GM12865 (cell line): Measurements from ENCODE around the gene KCNK2.

ENCODE experiments used
- DNase-seq: peaks from one replicate; pipeline ENCODE4 v3.0.0; 2010; ENCODE audit warnings: low read depth
- H3K4me3 ChIP-seq: 2 replicates; pipeline ENCODE4 v1.5.1; 2011; ENCODE audit warnings: mild to moderate bottlenecking, low read depth, low read length, control low read depth
- TF ChIP-seq, protein P1 (sequence below): IDR thresholded peaks from 2 replicates; pipeline ENCODE4 v1.5.1; 2011; ENCODE audit warnings: low read length, control low read depth, low read depth, inconsistent platforms; ENCODE audit not compliant: insufficient read depth; ENCODE audit errors: missing control alignments

KCNK2 gene

DNA sequence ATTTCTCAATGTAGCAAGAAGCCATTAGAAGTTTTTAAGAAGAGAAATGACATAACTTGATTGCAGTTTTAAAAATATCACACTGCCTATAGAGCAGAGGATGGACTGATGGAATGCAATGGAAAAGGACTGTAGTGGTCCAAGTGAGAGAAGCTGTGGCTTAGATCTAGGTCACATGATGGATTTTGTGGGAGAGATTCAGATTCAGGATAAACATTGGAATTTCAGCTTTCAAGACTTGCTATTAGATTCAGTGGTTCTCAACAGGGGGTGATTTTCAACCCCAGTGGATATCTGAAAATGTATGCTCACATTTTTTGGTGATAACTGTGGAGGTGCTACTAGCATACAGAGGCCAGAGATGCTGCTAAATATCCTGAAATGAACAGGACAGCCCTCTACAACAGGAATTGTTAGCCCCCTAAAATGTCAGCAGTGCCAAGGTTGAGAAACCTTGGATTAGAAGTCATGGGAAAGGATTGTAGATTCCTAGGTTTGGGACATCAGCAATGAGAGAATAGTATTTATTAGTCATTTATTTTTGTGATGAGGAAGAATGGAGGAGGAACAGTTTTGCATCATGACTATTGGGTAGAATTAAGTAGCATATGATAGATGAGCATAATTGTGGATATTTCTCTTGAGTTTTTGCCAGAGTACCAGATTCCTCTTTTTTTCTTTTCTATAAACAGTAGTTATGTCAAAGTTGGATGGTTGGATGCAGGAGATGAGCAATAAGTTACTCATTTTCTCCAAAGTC is 30.1 kb upstream of the KCNK2 start:
- DNase-seq = no peak
- TF ChIP-seq, protein P1, sequence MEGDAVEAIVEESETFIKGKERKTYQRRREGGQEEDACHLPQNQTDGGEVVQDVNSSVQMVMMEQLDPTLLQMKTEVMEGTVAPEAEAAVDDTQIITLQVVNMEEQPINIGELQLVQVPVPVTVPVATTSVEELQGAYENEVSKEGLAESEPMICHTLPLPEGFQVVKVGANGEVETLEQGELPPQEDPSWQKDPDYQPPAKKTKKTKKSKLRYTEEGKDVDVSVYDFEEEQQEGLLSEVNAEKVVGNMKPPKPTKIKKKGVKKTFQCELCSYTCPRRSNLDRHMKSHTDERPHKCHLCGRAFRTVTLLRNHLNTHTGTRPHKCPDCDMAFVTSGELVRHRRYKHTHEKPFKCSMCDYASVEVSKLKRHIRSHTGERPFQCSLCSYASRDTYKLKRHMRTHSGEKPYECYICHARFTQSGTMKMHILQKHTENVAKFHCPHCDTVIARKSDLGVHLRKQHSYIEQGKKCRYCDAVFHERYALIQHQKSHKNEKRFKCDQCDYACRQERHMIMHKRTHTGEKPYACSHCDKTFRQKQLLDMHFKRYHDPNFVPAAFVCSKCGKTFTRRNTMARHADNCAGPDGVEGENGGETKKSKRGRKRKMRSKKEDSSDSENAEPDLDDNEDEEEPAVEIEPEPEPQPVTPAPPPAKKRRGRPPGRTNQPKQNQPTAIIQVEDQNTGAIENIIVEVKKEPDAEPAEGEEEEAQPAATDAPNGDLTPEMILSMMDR = no peak
- no peak overlapping the region for H3K4me3 ChIP-seq

DNA sequence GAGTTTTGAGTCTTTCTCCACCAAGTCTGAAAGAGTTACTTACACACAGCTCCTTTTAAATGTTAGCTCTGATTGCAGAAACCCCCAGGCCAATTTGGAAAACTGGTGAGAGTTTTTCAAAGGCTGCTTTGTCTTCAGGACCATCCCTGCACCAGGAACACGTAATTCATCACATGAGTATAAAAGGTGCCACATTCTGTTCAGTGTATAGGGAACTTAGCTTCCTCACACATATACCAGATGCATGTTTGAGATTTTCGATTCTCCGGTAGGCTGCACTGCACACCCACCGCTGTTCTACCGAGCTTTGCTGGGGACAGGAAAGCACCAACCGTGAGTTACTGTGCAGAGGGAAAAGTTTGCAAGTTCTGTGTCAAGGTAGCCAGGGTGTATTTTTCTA is 28.3 kb upstream of the KCNK2 start:
- H3K4me3 ChIP-seq = no peak overlapping the region
- DNase-seq = no peak
- TF ChIP-seq, protein P1 = no peak

GRCh38 chr1:215055281-215055935 is 27.1 kb upstream of the KCNK2 start:
- no peak overlapping the region for H3K4me3 ChIP-seq
- DNase-seq = no peak
- TF ChIP-seq, protein P1 = no peak

GRCh38 chr1:215056584-215056983 is 26.0 kb upstream of the KCNK2 start:
- DNase-seq = no peak
- TF ChIP-seq, protein P1 = no peak
- no peak overlapping the region for H3K4me3 ChIP-seq

DNA sequence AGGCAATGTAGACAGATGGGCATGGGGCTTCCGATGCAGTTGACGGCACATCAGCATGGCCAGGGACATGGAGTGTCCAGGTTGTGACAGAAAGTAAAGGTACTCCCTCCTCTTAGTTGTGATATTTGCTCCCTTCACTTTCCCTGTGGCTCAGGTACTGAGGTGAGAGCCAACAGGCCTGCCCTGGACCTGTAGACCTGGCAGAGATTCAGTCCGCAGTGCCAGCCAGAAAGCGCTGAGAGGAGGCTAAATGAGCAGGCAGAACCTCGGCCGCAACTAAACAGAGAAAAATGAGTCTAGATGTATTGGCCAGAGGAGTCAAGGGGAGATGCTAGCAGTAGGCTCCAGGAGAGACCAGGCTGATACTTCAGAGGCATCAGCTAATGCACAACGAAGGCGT is 22.6 kb upstream of the KCNK2 start:
- DNase-seq = no peak
- TF ChIP-seq, protein P1 = no peak

GRCh38 chr1:215064327-215064726 is 18.2 kb upstream of the KCNK2 start:
- no peak overlapping the region for H3K4me3 ChIP-seq
- TF ChIP-seq, protein P1 = no peak
- DNase-seq = no peak

More for the DNA sequence above, 22.6 kb upstream of the KCNK2 start:
- H3K4me3 ChIP-seq = no peak overlapping the region
